ENCODE results near the gene TFF3.

Gene TFF3

GRCh38 chr21:42315296-42315891 lies at the start of gene TFF3:
Gene TFF3 (minus strand): TSS chr21:42315409. CDS start chr21:42315374, 35 bp downstream.
- no peak for DNase-seq

GRCh38 chr21:42364304-42364865 lies 49.2 kb upstream of the TFF3 start:
- DNase-seq, result no peak

GRCh38 chr21:42363312-42363711 lies 48.1 kb upstream of the TFF3 start:
- no peak for DNase-seq

GRCh38 chr21:42362700-42363099 lies 47.5 kb upstream of the TFF3 start:
- no peak for DNase-seq

GRCh38 chr21:42362198-42362597 lies 47.0 kb upstream of the TFF3 start:
- no peak for DNase-seq

- DNase-seq, result no peak
Measured at GRCh38 chr21:42361286-42361685, 46.1 kb upstream of the TFF3 start.

GRCh38 chr21:42360317-42360716 lies 45.1 kb upstream of the TFF3 start:
- no peak for DNase-seq

GRCh38 chr21:42358937-42359336 lies 43.7 kb upstream of the TFF3 start:
- DNase-seq, result no peak

- DNase-seq, result no peak
Measured at GRCh38 chr21:42358261-42358660, 43.1 kb upstream of the TFF3 start.

GRCh38 chr21:42357307-42357706 lies 42.1 kb upstream of the TFF3 start:
- no peak for DNase-seq

GRCh38 chr21:42356650-42357049 lies 41.4 kb upstream of the TFF3 start:
- no peak for DNase-seq

- no peak for DNase-seq
Measured at GRCh38 chr21:42356046-42356445, 40.8 kb upstream of the TFF3 start.

- no peak for DNase-seq
Measured at GRCh38 chr21:42353623-42354022, 38.4 kb upstream of the TFF3 start.

GRCh38 chr21:42352441-42353095 lies 37.4 kb upstream of the TFF3 start:
- DNase-seq, result no peak

- no peak for DNase-seq
Measured at GRCh38 chr21:42351626-42352440, 36.6 kb upstream of the TFF3 start.

- DNase-seq, result no peak
Measured at GRCh38 chr21:42350927-42351426, 35.8 kb upstream of the TFF3 start, which contains the start of gene TFF2. Gene TFF2 (minus strand): TSS chr21:42350994. CDS start chr21:42350957, 37 bp downstream.

GRCh38 chr21:42350318-42350910 lies 35.2 kb upstream of the TFF3 start:
- no peak for DNase-seq

- DNase-seq, result no peak
Measured at GRCh38 chr21:42349420-42350317, 34.5 kb upstream of the TFF3 start.

GRCh38 chr21:42348762-42349161 lies 33.6 kb upstream of the TFF3 start:
- no peak for DNase-seq

GRCh38 chr21:42347601-42348327 lies 32.6 kb upstream of the TFF3 start:
- DNase-seq, result no peak
